HTERT RPE-1 (cell line): Measurements from ENCODE around the gene GPR82.
"Not testable (repeated sequence)": the region's sequence is repeated elsewhere in the genome, so short reads cannot be mapped to it uniquely, and the experiment has no call there.

Experiments used
- in situ Hi-C: fragments of 300-500 bp; cut with MboI; formaldehyde crosslinking; loops from 4 replicates; pipeline ENCODE4 v1.14.3; 2020; ENCODE audit warnings: low sequenced_read_pairs

GPR82 gene, protein sequence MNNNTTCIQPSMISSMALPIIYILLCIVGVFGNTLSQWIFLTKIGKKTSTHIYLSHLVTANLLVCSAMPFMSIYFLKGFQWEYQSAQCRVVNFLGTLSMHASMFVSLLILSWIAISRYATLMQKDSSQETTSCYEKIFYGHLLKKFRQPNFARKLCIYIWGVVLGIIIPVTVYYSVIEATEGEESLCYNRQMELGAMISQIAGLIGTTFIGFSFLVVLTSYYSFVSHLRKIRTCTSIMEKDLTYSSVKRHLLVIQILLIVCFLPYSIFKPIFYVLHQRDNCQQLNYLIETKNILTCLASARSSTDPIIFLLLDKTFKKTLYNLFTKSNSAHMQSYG

DNA sequence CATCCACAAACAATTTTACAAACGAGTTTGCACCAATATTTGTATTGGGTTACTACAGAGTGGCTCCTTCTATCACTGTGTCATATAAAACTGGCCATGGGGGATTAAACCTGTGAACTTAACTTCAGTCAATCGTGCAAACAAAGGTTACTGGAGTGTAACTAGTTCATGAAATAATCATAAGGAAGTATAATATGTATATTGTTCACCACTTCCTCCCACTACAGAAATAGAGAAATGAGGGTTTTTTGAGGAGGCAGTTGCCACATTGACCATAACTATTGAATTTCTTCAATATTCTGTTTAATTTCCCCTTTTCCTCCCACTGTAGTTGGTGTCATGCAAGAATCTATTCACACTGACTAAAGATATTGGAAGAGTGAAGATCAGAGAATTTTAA is at the start of gene GPR82:
GPR82 (plus strand) TSS at position 356 of the 400 bp plus-strand sequence. CDS start 2,846 bp downstream, outside the sequence.
- in situ Hi-C loops, result no loop called here

- in situ Hi-C loops, result not testable (repeated sequence)
These were observed 47.6 kb upstream of the GPR82 start for GRCh38 chrX:41676361-41676760.

- in situ Hi-C loops, result no loop called here
These were observed 46.6 kb upstream of the GPR82 start for GRCh38 chrX:41677183-41678060.

- in situ Hi-C loops, result no loop called here
These were observed 39.8 kb upstream of the GPR82 start for GRCh38 chrX:41684138-41684537.

- in situ Hi-C loops, result no loop called here
These were observed 39.0 kb upstream of the GPR82 start for GRCh38 chrX:41684940-41685339.

DNA sequence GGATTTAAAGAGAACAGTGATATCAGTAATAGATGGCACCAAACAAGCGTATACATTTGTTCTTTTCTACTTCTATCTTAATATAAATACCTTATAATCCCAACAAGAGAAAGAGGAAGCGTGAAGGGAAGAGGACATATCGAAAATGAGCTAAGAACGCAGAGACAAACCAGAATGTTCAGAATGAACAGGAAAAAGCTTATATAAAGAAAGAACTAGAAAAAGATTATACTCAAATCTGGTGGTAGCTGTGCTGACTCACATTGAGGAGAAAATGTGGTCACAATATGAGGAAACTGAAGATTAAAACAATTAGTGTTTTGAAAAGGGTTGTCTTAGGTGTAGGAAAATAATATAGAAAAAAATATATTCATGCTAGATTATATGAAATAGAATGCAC is 37.2 kb upstream of the GPR82 start:
- in situ Hi-C loops, result no loop called here

- in situ Hi-C loops, result no loop called here
These were observed 35.8 kb upstream of the GPR82 start for GRCh38 chrX:41688156-41688555.

GRCh38 chrX:41688835-41689234 is 35.1 kb upstream of the GPR82 start, which contains the start of gene GPR34:
Gene GPR34, plus strand, starts transcription at chrX:41688973. Its CDS starts 6,661 bp downstream, at chrX:41695634.
- in situ Hi-C loops, result no loop called here

DNA sequence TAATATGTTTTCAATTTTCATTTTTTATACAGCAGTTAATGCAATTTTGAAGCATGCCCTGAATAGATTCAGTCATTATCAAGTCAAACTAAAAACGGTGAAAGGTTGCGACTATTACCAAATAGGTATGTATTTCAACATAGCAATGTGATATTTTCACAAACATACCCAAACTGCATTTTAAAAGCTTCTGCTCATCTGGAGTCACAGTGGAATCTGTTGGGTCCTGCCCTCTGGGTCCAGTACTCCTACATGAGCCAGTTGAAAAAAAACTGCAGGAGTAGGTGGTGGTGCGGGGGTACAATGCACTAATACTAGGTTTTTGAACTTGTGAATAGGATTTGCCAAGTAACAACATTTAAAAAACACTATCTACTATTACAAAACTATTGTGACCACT is 34.3 kb upstream of the GPR82 start:
- in situ Hi-C loops, result no loop called here

DNA sequence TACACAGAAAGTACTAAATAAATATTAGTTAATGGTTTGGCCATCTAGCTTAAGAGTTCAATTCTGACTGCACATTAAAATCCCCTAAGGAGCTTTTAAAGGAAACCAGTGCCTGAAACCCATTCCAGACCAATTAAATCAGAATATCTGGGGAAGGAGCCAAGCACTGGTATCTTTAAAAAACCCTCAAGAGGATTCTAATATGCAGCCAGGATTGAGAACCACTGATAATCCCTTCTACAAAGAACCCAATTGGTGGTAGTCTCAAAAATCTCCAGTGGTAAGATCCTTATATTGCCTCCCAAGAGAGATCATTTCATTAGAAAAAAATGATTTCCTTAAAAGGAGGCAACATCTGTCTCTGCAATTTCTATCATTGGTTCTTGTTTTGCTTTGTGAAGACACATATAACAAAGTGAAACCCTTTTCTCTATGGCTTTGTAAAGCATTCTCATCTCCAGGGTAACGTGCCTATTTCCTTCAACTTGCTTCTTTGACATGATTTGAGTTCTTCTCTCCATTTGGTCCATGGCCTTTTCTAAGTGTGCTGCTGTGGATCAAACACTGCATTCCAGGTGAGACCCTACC is 31.7 kb upstream of the GPR82 start:
- in situ Hi-C loops, result no loop called here

DNA sequence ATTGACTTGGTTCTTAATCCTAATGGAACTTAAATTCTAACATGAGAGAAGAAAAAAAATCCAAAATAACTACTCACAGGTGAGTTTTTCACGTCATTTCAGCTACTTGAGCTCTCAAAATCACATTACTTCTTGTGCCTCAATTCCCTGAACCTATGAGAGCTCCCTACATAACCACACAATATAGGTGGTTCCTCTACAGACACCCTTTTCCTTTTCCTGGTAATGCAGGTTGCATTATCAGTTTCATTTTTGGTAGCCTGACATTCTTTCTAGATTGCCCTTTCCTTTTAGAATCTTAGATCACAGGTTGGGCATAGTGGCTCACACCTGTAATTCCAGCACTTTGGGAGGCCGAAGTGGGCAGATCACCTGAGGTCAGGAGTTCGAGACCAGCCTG is 31.0 kb upstream of the GPR82 start:
- in situ Hi-C loops, result no loop called here

DNA sequence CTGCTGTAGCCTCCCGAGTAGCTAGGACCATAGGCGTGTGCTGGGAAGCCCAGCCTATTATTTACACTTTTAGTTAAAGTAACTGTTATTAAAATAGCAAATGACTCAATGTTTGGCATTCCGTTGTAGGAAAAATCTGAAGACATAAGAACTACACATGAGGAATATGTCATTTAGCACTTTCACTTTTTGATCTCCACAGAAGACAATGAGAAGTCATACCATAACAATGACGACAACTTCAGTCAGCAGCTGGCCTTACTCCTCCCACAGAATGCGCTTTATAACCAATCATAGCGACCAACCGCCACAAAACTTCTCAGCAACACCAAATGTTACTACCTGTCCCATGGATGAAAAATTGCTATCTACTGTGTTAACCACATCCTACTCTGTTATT is 28.6 kb upstream of the GPR82 start:
- in situ Hi-C loops, result no loop called here

- in situ Hi-C loops, result no loop called here
These were observed 20.4 kb upstream of the GPR82 start for GRCh38 chrX:41703574-41704029.

DNA sequence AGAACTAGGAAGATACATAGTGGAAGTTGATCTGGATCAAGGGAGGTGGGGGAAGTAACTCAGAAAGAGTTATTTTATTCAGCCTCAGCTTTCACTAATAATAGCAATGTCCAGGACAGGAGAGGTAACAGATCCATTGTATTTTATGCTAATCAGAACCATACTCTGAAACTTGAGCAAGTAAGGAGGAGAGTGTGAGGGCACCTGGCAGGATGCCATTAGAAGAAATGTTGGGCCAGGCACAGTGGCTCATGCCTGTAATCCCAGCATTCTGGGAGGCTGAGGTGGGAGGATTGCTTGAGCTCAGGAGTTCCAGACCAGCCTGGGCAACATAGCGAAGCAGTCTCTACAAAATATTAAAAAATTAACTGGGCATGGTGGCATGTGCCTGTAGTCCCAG is 18.9 kb upstream of the GPR82 start:
- in situ Hi-C loops, result no loop called here

- in situ Hi-C loops, result no loop called here
These were observed 18.2 kb upstream of the GPR82 start for GRCh38 chrX:41705680-41706374.

DNA sequence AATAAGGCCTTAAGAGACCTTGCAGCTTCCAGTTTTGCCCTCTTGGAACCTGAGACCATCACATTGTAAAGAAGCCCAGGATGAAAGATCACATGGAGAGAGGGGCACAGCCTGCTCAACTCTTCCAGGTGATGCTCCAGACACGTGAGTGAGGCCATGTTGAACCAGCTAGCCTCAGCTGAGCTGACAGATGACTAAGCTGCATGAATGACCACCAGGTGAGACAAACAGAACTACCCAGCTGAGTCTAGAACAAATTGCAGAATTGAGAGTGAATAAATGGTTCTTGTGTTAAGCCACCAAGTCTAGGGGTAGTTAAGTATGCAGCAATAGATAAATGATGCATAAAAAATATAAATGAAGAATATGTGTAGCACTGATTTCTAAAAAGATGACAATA is 16.8 kb upstream of the GPR82 start:
- in situ Hi-C loops, result no loop called here

GRCh38 chrX:41708486-41708885 is 15.5 kb upstream of the GPR82 start:
- in situ Hi-C loops, result no loop called here

DNA sequence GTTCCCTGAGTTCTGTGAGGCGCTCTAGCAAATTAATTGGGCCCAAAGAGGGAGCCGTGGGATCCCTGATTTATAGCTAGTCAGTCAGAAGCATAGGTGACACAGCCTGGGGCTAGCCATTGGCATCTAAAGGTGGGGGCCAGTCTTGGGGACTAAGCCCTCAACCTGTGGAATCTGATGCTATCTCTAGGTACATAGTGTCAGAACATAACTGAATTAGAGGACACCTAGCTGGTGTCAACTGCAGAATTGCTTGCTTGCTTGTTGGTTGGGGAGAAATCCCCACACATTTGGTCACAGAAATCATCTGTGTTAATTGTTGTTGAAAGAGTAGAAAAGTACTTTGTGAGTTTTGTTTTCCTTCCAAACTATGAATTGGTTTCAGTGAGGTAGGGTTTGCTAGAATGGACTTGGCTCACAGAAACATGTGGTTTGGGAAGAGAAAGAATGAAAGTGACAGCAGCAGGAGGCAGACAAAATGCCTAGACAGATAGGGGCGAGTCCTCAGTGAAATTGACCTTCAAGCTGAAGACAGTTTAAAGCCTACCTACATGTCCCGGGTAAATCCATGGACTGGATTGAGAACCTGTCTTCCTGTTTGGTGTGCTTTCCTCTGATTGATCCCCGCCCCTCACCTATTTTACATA is 12.8 kb upstream of the GPR82 start:
- in situ Hi-C loops, result no loop called here

- in situ Hi-C loops, result no loop called here
These were observed 7.8 kb upstream of the GPR82 start for GRCh38 chrX:41716222-41716621.

DNA sequence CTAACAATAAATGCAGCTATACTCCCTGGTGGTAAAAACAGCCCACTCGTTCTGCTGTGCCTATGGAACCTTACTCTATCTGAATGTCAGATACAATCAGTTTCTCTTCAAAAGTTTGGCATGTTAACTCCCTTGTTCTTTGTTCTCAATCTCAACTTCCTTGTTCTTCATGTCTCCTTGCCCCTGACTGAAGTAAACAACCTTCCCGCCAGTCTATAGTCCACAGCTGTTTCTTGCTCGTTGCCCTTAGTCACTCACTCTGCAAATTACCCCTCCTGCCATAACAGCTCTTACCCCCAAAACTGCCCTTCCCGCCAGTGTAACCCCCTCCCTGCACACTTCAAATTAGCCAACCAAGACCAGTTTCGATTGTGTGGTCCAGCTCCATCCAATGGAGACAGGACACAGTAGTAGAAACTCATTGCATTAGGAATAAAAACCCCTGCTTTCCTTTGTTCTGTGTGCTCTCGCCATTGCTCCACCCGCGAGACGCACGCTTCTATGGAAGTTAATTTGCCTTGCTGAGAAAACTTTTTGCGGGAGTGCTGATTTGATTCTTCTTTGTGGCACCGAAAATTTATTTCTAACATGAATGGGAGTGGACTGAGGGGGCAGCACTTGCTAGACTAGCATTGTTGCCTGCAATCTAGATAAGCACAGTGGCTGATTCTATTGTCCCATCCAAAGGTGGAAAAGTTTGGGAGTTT is 7.1 kb upstream of the GPR82 start:
- in situ Hi-C loops, result no loop called here
